Lower leg skin (tissue), 4 donors: ENCODE data around the gene PNMA6E. TPM values are rescaled to one million over a fixed set of nuclear protein-coding genes. Genes with fewer than 3 reads are reported as not detected.

ENCODE experiments used
- DNase-seq, 2 donors: peaks; one replicate each; pipeline ENCODE4 v3.0.0-alpha.2; 2019; ENCODE audit warnings: low spot score in 2 of 2
- H3K4me3 ChIP-seq: fragments of 200-600 bp; sonication (generic); 2 replicates; pipeline ENCODE4 v1.5.1; 2017; ENCODE audit warnings: mild to moderate bottlenecking, low read depth; ENCODE audit not compliant: poor library complexity, severe bottlenecking
- CTCF ChIP-seq, 3 donors: fragments of 450-650 bp; IDR thresholded peaks; one replicate each; pipeline ENCODE4 v1.5.1; 2016; ENCODE audit warnings: antibody characterized with exemption in 3 of 3, mild to moderate bottlenecking in 3 of 3, moderate library complexity in 2 of 3
- POLR2A ChIP-seq, 2 donors: fragments of 450-650 bp; IDR thresholded peaks; one replicate each; pipeline ENCODE4 v1.6.1; 2016 to 2017; ENCODE audit warnings: antibody characterized with exemption in 2 of 2, mild to moderate bottlenecking in 1 of 2, moderate library complexity in 1 of 2
- WGBS, 2 donors: methylation state at CpG; one replicate each; pipeline ENCODE4 v1.1.5; 2018; 5-methylcytosine and 5-hydroxymethylcytosine counted together
- intact Hi-C: fragments of 100-400 bp; cut with DNase I; formaldehyde crosslinking; loops from one replicate; pipeline ENCODE4 v1.15.0; 2023; ENCODE audit warnings: low total_unique reads
- total RNA-seq, 4 donors: library from RNA; depleted of rRNA; stranded (reverse); fragments of >200 nt; gene quantifications; one replicate each; pipeline ENCODE4 v1.1.0, GENCODE V29; 2016

The PNMA6E gene
- total RNA-seq, 4 donors from 2014 or later = 0.13 to 0.20 TPM; not detected in 2

- intact Hi-C loops = no loop called here
- H3K4me3 ChIP-seq = no peak overlapping the region
- DNase-seq = no peak
- 84 to 90% methylated on average over 8 of the region's 8 CpGs for WGBS, 2 donors
- TF ChIP-seq POLR2A (IDR thresholded peaks at IDR 0.05) (no peak), CTCF (IDR thresholded peaks at IDR 0.05) (no peak)
These were observed 46.4 kb upstream of the PNMA6E start for GRCh38 chrX:153447581-153447960.

GRCh38 chrX:153446950-153447580, 45.9 kb upstream of the PNMA6E start:
- no peak overlapping the region for H3K4me3 ChIP-seq
- intact Hi-C loops = no loop called here
- TF ChIP-seq CTCF (IDR thresholded peaks at IDR 0.05) (no peak), POLR2A (IDR thresholded peaks at IDR 0.05) (no peak)
- no peak for DNase-seq
- WGBS, 2 donors = 87 to 92% methylated on average over 11 to 17 of the region's 17 CpGs

GRCh38 chrX:153446636-153446936, 45.4 kb upstream of the PNMA6E start:
- WGBS, 2 donors = 61 to 73% methylated on average over 5 to 9 of the region's 10 CpGs
- intact Hi-C loops = no loop called here
- no peak for DNase-seq
- no peak overlapping the region for H3K4me3 ChIP-seq
- TF ChIP-seq CTCF (IDR thresholded peaks at IDR 0.05) = no peak

GRCh38 chrX:153445856-153446635, 44.9 kb upstream of the PNMA6E start, which contains the start of gene TREX2:
Gene TREX2 (minus strand): TSS chrX:153446056. CDS start chrX:153445430, 626 bp downstream.
- TF ChIP-seq CTCF (IDR thresholded peaks at IDR 0.05) = no peak
- no peak for TF ChIP-seq POLR2A (IDR thresholded peaks at IDR 0.05)
- 69 to 76% methylated on average over 7 to 30 of the region's 30 CpGs for WGBS, 2 donors
- no peak for DNase-seq
- intact Hi-C loops = no loop called here
- H3K4me3 ChIP-seq = no peak within 1 kb of the TSS

GRCh38 chrX:153445106-153445855, 44.1 kb upstream of the PNMA6E start:
- 55 to 87% methylated on average over 4 to 33 of the region's 35 CpGs for WGBS, 2 donors
- no peak for TF ChIP-seq POLR2A (IDR thresholded peaks at IDR 0.05)
- no peak for TF ChIP-seq CTCF (IDR thresholded peaks at IDR 0.05)
- intact Hi-C loops = no loop called here
- no peak overlapping the region for H3K4me3 ChIP-seq
- DNase-seq = no peak
